Umbilical cord (tissue), 2 donors: ENCODE results near the gene GNA12. TPM values are rescaled to one million over a fixed set of nuclear protein-coding genes. Genes with fewer than 3 reads are reported as not detected.
A peak's percentile ranks its signal among the peaks of the same experiment; 100 is the strongest.
"Not testable (repeated sequence)": the region's sequence is repeated elsewhere in the genome, so short reads cannot be mapped to it uniquely, and the experiment has no call there.

Experiments used
- DNase-seq: peaks from one replicate; pipeline ENCODE4 v3.0.0-alpha.2; 2015; ENCODE audit warnings: low spot score
- total RNA-seq: library from RNA; depleted of rRNA; stranded (reverse); fragments of >200 nt; gene quantifications from one replicate; pipeline ENCODE4 v1.2.3, GENCODE V29; 2014; ENCODE audit warnings: low replicate concordance; ENCODE audit not compliant: insufficient read depth

Gene GNA12
- total RNA-seq, 1 donor from 2014 or later, result 34.7 TPM

- not testable (repeated sequence) for DNase-seq
Observed at GRCh38 chr7:2693420-2694121, 150.5 kb downstream of the GNA12 start.

GRCh38 chr7:2692543-2692942 is 151.6 kb downstream of the GNA12 start:
- DNase-seq, result no peak

DNA sequence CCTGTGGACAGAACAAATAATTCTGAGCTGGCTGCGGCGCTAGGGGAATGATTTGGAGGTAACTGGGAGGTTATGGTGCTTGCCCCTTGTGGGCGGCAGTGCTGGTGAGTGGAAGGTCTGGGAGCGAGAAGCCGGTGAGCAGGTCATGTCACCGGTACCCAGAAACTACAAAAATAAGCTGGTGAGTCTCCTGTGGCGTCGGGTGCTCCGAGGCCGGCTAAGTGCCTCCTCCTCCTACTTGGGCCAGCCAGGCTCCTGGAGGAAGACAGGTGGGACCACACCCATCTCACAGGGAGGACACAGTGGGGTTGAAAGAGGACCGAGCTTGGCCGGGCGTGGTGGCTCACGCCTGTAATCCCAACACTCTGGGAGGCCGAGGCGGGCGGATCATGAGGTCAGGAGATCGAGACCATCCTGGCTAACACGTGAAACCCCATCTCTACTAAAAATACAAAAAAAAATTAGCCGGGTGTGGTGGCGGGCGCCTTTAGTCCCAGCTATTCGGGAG is 152.1 kb downstream of the GNA12 start:
- DNase-seq, result not testable (repeated sequence)

DNA sequence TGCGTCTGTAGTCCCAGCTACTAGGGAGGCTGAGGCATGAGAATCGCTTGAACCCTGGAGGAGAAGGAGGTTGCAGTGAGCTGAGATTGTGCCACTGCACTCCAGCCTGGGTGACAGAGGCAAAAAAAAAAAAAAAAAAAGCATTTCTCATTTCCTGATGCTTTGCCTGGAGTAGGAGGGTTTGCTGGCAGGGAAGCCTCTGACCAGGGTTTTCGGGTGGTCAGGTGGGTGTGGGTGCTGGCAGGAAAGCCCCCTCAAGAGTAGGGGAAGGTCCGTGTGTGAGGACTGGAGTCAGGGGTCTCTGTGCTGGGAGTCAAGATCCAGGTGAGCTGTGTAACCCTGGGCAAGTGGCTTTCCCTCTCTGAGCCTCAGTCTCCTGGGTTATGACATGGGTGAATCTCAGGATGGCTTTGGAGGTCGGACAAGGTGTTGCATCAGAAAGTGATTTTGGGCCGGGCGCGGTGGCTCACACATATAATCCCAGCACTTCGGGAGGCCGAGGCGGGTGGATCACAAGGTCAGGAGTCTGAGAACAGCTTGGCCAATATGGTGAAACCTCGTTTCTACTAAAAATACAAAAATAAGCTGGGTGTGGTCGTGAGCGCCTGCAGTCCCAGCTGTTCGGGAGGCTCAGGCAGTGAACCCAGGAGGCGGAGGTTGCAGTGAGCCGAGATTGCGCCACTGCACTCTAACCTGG is 152.9 kb downstream of the GNA12 start:
- DNase-seq, result no peak

DNA sequence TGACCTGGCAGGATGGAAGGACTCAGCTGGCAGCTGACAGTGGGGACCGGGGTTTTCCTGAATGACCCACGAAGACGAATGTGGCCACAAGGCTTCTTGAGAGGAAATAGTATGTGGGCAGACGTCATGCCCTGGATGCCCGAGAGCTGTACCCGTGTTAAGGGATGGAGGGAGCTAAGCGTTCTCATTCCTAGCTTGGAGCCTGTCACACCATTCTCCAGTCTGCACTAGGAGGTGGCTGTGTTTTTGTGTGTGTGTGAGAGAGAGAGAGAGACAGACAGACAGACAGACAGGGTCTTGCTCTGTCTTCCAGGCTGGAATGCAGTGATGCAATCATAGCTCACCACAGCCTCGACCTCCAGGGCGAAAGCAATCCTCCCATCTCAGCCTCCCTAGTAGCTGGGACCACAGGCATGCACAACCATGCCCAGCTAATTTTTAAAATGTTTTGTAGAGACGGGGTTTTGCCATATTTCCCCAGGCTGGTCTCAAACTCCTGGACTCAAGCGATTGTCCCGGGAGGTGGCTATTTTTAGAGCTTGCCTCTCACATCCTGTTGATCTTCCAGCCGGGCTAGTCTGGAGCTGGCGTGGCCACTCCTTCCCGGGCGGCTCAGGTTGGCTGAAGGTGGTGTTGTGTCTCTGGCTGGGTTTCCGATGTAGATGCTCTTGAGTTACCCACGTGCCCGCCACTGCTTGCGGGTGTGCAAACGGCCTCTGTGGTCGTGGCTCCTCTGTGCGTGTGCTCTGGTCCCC is 154.0 kb downstream of the GNA12 start:
- no peak for DNase-seq

GRCh38 chr7:2689343-2689847 is 154.7 kb downstream of the GNA12 start:
- no peak for DNase-seq

DNA sequence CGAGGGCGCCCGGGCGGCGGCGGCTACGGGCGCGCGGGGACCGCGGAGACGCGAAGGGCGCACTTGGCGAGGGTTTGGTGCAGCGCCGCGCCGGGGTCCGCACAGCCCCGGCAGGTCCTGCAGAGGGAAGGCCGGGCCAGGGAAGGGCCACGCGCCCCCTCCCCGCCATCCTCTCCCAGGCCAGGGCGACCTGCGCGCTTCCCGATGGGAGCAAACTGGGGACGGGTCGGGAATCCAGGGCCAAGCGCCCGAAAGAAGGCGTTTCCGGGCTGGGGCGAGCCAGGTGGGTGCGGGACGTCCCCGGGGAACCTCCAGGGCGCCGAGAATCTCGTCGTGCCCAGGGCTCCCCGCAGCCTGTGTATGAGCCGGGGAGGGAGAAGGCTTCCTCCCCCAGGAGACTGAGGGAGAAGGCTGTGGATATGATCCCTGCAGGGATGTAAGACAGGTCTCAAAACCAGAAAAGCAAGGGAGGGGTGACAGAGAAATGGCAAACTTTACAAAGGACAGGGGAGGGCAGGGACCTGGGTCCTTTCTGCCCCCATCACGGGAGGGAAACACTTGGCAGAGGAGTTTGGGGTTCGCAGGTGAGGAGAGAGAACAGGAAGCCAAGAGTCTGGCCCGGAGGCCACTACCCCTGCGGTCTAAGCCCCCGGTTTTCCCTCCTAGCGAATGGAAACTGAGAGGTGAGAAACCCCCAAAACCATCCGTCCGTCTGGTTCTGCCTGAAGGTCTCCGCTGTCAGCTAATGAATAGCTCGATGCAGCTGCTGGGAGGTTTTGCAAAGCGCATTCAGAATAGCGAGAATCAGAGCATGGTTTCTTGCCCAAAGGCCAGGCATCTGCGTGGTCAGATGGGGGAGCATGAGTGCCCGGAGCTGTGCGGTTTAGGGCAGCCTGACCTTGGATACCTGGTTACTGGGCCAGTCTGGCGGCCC is 155.4 kb downstream of the GNA12 start:
- DNase-seq, result no peak

DNA sequence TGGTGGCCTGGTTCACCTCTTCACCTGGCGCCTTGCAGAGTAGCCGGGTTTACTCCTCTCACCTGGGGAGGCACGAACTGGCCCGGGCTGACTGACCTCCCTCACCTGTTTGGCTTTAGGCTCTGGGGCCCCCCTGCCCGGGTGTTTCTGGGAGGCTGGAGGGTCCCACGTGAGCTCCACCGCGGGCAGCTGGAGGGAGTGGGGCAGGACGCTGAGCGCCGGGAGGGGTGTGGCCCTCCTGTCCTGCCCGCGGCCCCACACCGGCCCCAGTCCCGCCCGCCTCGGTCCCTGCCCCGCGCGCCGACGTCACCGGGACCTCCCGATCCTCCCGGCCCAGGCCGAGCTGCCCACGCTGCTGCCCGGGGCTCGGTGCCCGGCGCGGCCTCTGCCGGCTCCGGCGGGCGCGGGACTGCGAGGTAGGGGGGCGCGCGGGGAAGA is 156.2 kb downstream of the GNA12 start, which contains the start of gene AMZ1:
Gene AMZ1, plus strand, starts transcription at position 322 of the 438 bp plus-strand sequence. CDS start 12,250 bp downstream, outside the sequence.
- DNase-seq, result no peak

- DNase-seq, result no peak
Observed at GRCh38 chr7:2687338-2687869, 156.7 kb downstream of the GNA12 start.

DNA sequence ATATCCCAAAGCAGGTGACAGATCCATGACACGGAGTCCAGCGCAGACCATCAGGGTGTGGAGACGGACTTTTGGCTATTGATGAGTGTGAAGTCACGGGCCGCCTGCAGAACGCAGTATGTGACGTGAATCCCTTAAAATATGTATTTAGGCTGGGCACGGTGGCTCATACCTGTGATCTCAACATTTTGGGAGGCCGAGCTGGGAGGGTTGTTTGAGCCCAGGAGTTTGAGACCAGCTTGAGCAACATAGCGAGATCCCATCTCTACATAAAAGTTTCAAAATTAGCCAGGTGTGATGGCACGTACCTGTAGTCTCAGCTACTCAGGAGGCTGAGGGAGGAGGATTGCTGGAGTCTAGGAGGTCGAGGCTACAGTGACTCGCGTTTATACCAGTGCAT is 158.0 kb downstream of the GNA12 start:
- DNase-seq, result no peak

DNA sequence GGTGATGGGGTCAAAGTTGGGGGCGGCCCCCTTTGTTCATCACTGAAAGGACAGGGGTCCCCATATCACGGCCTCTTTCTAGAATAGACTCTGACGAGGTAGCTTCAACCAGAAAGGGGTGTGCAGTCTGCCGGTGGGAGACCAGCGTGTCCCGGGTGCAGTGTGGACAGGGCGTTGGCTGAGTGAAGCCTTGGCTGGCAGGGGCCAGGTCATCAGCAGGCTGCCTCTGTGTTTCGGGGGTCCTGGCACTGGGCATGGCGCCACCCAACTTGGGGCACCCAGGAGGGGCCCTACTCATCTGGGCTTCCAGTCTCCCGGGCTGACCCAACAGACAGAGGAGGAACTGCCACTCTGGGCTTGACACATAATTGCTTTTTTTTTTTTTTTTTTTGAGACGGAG is 159.6 kb downstream of the GNA12 start:
- no peak for DNase-seq

DNA sequence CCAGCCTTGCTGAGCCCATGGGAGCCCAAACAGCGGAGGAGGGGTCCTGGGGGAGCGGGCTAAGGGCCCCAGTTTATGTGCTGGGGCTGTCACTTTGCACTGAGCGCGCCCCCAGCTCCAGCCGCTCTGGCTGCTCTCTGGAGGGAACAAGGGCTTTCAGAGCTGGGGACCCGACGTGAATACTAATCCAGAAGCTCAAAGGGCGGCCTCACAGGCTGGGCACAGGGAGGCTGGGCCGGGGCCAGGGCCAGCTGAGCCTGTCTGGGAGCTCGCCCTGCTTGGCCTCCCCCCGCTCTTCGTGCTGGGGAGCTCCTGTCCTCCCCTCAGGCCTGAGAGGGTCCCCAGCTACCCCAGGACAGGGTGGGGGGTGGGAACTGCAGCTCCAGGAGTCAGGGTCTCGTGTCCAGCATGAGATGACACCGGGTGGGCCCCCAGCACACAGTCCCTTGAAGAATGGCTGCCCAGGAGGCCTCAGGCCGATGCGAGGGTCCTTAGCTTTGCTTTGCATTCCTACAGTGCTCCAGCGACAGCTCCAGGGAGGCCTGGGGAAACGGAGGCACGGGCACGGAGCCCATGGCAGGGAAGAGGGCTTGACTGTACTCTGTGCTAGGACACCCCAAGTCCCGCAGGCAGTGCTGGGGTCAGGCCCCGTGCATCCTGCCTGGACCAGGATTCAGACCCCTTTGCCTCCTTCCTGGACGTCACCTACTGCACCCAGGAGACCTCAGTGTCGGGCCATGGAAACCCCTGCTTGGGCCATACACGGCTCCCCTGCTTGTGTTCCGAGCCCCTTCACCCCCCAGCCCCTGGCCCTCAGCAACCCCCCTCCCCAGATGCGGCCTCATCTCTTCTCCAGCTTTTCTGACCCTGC is 161.9 kb downstream of the GNA12 start:
- no peak for DNase-seq

DNA sequence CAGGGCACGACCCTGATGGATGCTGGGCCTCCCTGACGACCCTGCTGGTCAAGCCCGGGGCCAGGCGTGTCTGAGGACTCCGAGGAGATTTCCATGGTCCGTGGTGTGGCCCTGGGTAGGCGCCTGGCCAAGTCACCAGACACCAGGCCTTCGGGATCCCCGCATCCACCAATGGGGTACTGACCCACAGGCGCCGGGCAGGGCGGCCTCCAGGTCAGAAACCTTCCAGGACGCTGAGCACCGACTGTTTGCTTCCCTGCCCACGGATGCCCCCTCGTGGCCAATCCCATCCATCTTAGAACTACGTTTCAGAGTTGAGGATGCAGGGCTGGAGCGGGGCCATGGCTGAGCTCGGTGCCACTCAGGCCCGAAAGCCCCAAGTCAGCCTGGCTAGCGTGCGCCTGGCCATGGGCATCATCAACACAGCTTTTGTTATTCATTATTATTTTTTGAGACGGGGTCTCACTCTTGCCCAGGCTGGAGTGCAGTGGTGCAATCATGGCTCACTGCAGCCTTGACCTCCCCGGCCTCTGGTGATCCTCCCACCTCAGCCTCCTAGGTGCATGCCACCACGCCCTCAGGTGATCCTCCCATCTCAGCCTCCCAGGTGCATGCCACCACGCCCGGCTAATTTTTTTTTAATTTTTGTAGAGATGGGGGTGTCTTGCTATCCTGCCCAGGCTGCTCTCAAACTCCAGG is 163.2 kb downstream of the GNA12 start:
- peak; percentile 62 for DNase-seq

GRCh38 chr7:2680256-2680655 is 163.9 kb downstream of the GNA12 start:
- no peak for DNase-seq

- not testable (repeated sequence) for DNase-seq
Observed at GRCh38 chr7:2679135-2680127, 164.7 kb downstream of the GNA12 start.

DNA sequence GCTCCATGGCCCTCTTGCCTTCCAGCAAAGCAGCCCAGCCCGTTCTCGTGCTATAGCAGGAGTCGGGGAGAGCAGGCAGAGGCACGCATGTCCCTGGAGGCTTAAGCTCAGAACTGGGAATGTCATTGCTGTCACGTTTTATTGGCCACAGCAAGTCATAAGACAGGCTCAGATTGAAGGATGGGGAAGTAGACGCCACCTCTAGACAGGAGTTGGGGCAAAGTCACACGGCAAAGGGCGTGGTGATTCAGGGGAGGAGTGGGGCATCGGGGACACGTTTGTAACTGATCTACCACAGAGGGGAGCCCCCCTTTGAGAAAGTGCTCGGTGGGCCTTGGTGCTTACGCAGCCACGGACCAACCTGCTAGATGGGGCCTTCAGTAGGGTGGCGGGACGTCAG is 165.7 kb downstream of the GNA12 start:
- DNase-seq, result not testable (repeated sequence)
